ENCODE measurements around the gene GIT2. TPM values are rescaled to one million over a fixed set of nuclear protein-coding genes. Genes with fewer than 3 reads are reported as not detected.

GIT2 gene
- total and polyA plus RNA-seq, 10 of the 15 experiments (the other 5 are each of a cell fraction or from before 2014, with no cell fraction given), result 9.1 to 49.9 (median 43.9) TPM

GRCh38 chr12:109993091-109993490 is 3.1 kb downstream of the GIT2 start:
- no peak for ATAC-seq
- TF ChIP-seq NBN (IDR thresholded peaks at IDR 0.05) (no peak), SPI1 (IDR thresholded peaks at IDR 0.05; ENCODE audit: borderline replicate concordance, insufficient read depth, low read depth, low read length) (no peak), ZNF622 (IDR thresholded peaks at IDR 0.05) (no peak)
- intact Hi-C loops (cut with micrococcal nuclease; ENCODE audit: unreplicated experiment) (no loop called here), in situ Hi-C loops (cut with MboI) (no loop called here)
- no peak overlapping the region for H3K9ac ChIP-seq (ENCODE audit: control insufficient read depth, insufficient read depth, low read length)
- no peaks in the 10 kb centered on the region; the same call in 1 of the 2 replicates for H4K20me1 ChIP-seq (ENCODE audit: control insufficient read depth, insufficient read depth)
- no peak for FAIRE-seq
- no peak for DNase-seq (ENCODE audit: low read depth, low spot score)
- peak overlapping the region; percentile 29; the same call in 1 of the 2 replicates for H3K4me2 ChIP-seq (ENCODE audit: control insufficient read depth, insufficient read depth)
- 98% methylated on average over 2 of the region's 2 CpGs for WGBS (ENCODE audit: insufficient coverage, insufficient replicate concordance, low lambda C conversion rate, missing lambda C conversion rate)
- H3K4me1 ChIP-seq (ENCODE audit: control insufficient read depth, insufficient read depth, low read length), result peaks cover 12% of the 10 kb centered on the region; the same call in 1 of the 2 replicates
- H3K36me3 ChIP-seq (ENCODE audit: control insufficient read depth in 2 of 2, insufficient read depth in 2 of 2, low read length in 1 of 2), result peaks cover 4 to 13% of the 10 kb centered on the region in 2 experiments
- peak overlapping the region; percentile 86; the same call in 1 of the 2 replicates for H3K4me3 ChIP-seq
- CTCF ChIA-PET, result interaction anchor here (0.7 to 1.6 kb wide), 5 partner anchors 9 to 515 kb away, joined by 3 to 4 read pairs (median 3); partner anchors contain the start of gene UBE3B
- H3K79me2 ChIP-seq (ENCODE audit: control insufficient read depth, insufficient read depth, low read length), result peaks cover 46% of the 10 kb centered on the region
- no peak overlapping the region for H3K27ac ChIP-seq (ENCODE audit: control insufficient read depth, insufficient read depth)
- SMC1A ChIA-PET (ENCODE audit: uncharacterized antibody, unreplicated experiment), result interaction anchor here (1.1 to 2.8 kb wide), 5 partner anchors 9 to 32 kb away, joined by 4 to 14 read pairs (median 7); no protein-coding TSS in a partner anchor
- H3K9me3 ChIP-seq (replicated peaks; ENCODE audit: control insufficient read depth, insufficient read depth, low read length), result no peaks in the 10 kb centered on the region
- no TSS peak for BruUV-seq (replicated peaks)
- POLR2A ChIA-PET, result interaction anchor here (1.1 to 1.6 kb wide), 3 partner anchors 10 to 588 kb away, joined by 3 to 7 read pairs (median 7); no protein-coding TSS in a partner anchor
- no peak overlapping the region for H2AFZ ChIP-seq (ENCODE audit: control insufficient read depth, low read depth, low read length)
- RAD21 ChIA-PET (ENCODE audit: unreplicated experiment), result interaction anchor here (3.5 kb wide), 2 partner anchors 11 to 26 kb away, joined by 11 to 17 read pairs; no protein-coding TSS in a partner anchor
- no peaks in the 10 kb centered on the region for H3K27me3 ChIP-seq (replicated peaks in 1 of 2; ENCODE audit: control insufficient read depth in 2 of 2, insufficient read depth in 2 of 2, low read length in 1 of 2)

GRCh38 chr12:109991586-109991985 is 4.6 kb downstream of the GIT2 start:
- no peak for FAIRE-seq
- TF ChIP-seq SPI1 (IDR thresholded peaks at IDR 0.05; ENCODE audit: borderline replicate concordance, insufficient read depth, low read depth, low read length), result no peak
- no peak for TF ChIP-seq POLR2AphosphoS2 (IDR thresholded peaks at IDR 0.05; ENCODE audit: low read depth, low read length)
- TF ChIP-seq ETV6 (conservative IDR thresholded peaks at IDR 0.05 in 1 of 2, IDR thresholded peaks at IDR 0.05 in 1 of 2; ENCODE audit: borderline replicate concordance in 1 of 2, low read depth in 1 of 2), result no peak
- TF ChIP-seq E2F8 (IDR thresholded peaks at IDR 0.05; ENCODE audit: low read depth, partially characterized antibody), result no peak
- TF ChIP-seq NKRF (conservative IDR thresholded peaks at IDR 0.05), result no peak
- TF ChIP-seq STAT3 (IDR thresholded peaks at IDR 0.05; ENCODE audit: low read depth, low read length), result no peak

More at GRCh38 chr12:109991586-109991985, 4.6 kb downstream of the GIT2 start:
- intact Hi-C loops (cut with micrococcal nuclease; ENCODE audit: unreplicated experiment), result no loop called here
- H3K4me3 ChIP-seq, result no peak overlapping the region
- no peak for DNase-seq (ENCODE audit: low read depth, low spot score)
- BruUV-seq (replicated peaks), result no TSS peak
- no peaks in the 10 kb centered on the region; the same call in 1 of the 2 replicates for H4K20me1 ChIP-seq (ENCODE audit: control insufficient read depth, insufficient read depth)
- peaks cover 9% of the 10 kb centered on the region; the same call in 1 of the 2 replicates for H3K4me1 ChIP-seq (ENCODE audit: control insufficient read depth, insufficient read depth, low read length)
- H3K4me2 ChIP-seq (ENCODE audit: control insufficient read depth, insufficient read depth), result no peak overlapping the region
- RAD21 ChIA-PET (ENCODE audit: unreplicated experiment), result interaction anchor here (0.6 kb wide), 1 partner anchor 11 kb away, joined by 3 read pairs; no protein-coding TSS in a partner anchor
- in situ Hi-C loops (cut with MboI), result no loop called here
- H2AFZ ChIP-seq (ENCODE audit: control insufficient read depth, low read depth, low read length), result no peak overlapping the region
- WGBS (ENCODE audit: insufficient coverage, insufficient replicate concordance, low lambda C conversion rate, missing lambda C conversion rate), result 90% methylated on average over 5 of the region's 5 CpGs
- SMC1A ChIA-PET (ENCODE audit: uncharacterized antibody, unreplicated experiment), result interaction anchor here (0.6 to 2.3 kb wide), 5 partner anchors 11 to 1754 kb away, joined by 3 to 7 read pairs (median 3); no protein-coding TSS in a partner anchor
- no peaks in the 10 kb centered on the region for H3K27me3 ChIP-seq (replicated peaks in 1 of 2; ENCODE audit: control insufficient read depth in 2 of 2, insufficient read depth in 2 of 2, low read length in 1 of 2)
- H3K36me3 ChIP-seq (ENCODE audit: control insufficient read depth in 2 of 2, insufficient read depth in 2 of 2, low read length in 1 of 2), result peaks cover 4 to 14% of the 10 kb centered on the region in 2 experiments
- CTCF ChIA-PET, result no interaction called here
- POLR2A ChIA-PET, result interaction anchor here (0.5 to 0.6 kb wide), 2 partner anchors 432 to 440 kb away, joined by 3 to 6 read pairs; no protein-coding TSS in a partner anchor
- peaks cover 46% of the 10 kb centered on the region for H3K79me2 ChIP-seq (ENCODE audit: control insufficient read depth, insufficient read depth, low read length)
- H3K27ac ChIP-seq (ENCODE audit: control insufficient read depth, insufficient read depth), result no peak overlapping the region
- no peak overlapping the region for H3K9ac ChIP-seq (ENCODE audit: control insufficient read depth, insufficient read depth, low read length)
- ATAC-seq, result no peak
- H3K9me3 ChIP-seq (replicated peaks; ENCODE audit: control insufficient read depth, insufficient read depth, low read length), result no peaks in the 10 kb centered on the region
